GM21528 (cell line): Measurements from ENCODE around the gene MRPL17.
A peak's percentile ranks its signal among the peaks of the same experiment; 100 is the strongest.
"Not testable (repeated sequence)": the region's sequence is repeated elsewhere in the genome, so short reads cannot be mapped to it uniquely, and the experiment has no call there.

Source experiments
- ATAC-seq: cut with Tn5 transposase; IDR thresholded peaks from one replicate; pipeline ENCODE4 v1.9.1; 2021; ENCODE audit warnings: mild to moderate bottlenecking, moderate library complexity; ENCODE audit not compliant: unreplicated experiment, low FRiP score

The MRPL17 gene

GRCh38 chr11:6684068-6684467 lies 928 bp upstream of the MRPL17 start:
- ATAC-seq: not testable (repeated sequence)

- peak; percentile 11 for ATAC-seq
Measured at GRCh38 chr11:6682591-6682935, 577 bp downstream of the MRPL17 start.

- no peak for ATAC-seq
Measured at GRCh38 chr11:6681949-6682348, 1.2 kb downstream of the MRPL17 start.

- no peak for ATAC-seq
Measured at GRCh38 chr11:6681505-6681904, 1.6 kb downstream of the MRPL17 start.

- ATAC-seq: no peak
Measured at GRCh38 chr11:6677018-6677417, 6.1 kb downstream of the MRPL17 start.

GRCh38 chr11:6674862-6675261 lies 8.3 kb downstream of the MRPL17 start:
- no peak for ATAC-seq

GRCh38 chr11:6674219-6674597 lies 8.9 kb downstream of the MRPL17 start:
- ATAC-seq: no peak

- ATAC-seq: no peak
Measured at GRCh38 chr11:6673523-6674218, 9.5 kb downstream of the MRPL17 start.

- no peak for ATAC-seq
Measured at GRCh38 chr11:6671991-6672390, 11.1 kb downstream of the MRPL17 start.

- ATAC-seq: no peak
Measured at GRCh38 chr11:6670202-6670830, 12.8 kb downstream of the MRPL17 start.

GRCh38 chr11:6667733-6668374 lies 15.3 kb downstream of the MRPL17 start:
- ATAC-seq: no peak

GRCh38 chr11:6666302-6667183 lies 16.6 kb downstream of the MRPL17 start:
- no peak for ATAC-seq

GRCh38 chr11:6664551-6664950 lies 18.6 kb downstream of the MRPL17 start:
- no peak for ATAC-seq

- ATAC-seq: no peak
Measured at GRCh38 chr11:6663794-6664469, 19.2 kb downstream of the MRPL17 start.

- ATAC-seq: no peak
Measured at GRCh38 chr11:6660712-6661111, 22.4 kb downstream of the MRPL17 start.

- no peak for ATAC-seq
Measured at GRCh38 chr11:6658647-6659046, 24.5 kb downstream of the MRPL17 start.

- ATAC-seq: no peak
Measured at GRCh38 chr11:6657346-6657745, 25.8 kb downstream of the MRPL17 start.

- no peak for ATAC-seq
Measured at GRCh38 chr11:6656936-6657335, 26.2 kb downstream of the MRPL17 start.

- no peak for ATAC-seq
Measured at GRCh38 chr11:6656584-6656915, 26.6 kb downstream of the MRPL17 start.

- ATAC-seq: no peak
Measured at GRCh38 chr11:6655790-6656583, 27.2 kb downstream of the MRPL17 start, which contains the start of gene DCHS1. TSS of gene DCHS1 (minus strand) at chr11:6655809. CDS start at chr11:6641613, 14,196 bp downstream.
